HuH-7 (cell line): Measurements from ENCODE around the gene GSG1L.

Experiments used
- DNase-seq: peaks from one replicate; pipeline ENCODE4 v3.0.0; 2011; ENCODE audit warnings: low spot score

GSG1L gene

GRCh38 chr16:28063591-28064061 lies at the start of gene GSG1L:
Gene GSG1L (minus strand): TSS chr16:28063714. CDS start chr16:28063424, 290 bp downstream.
- DNase-seq, result no peak

GRCh38 chr16:28112908-28113307 lies 49.4 kb upstream of the GSG1L start:
- DNase-seq, result no peak

- DNase-seq, result no peak
Measured at GRCh38 chr16:28110977-28111376, 47.5 kb upstream of the GSG1L start.

GRCh38 chr16:28110479-28110878 lies 47.0 kb upstream of the GSG1L start:
- no peak for DNase-seq

GRCh38 chr16:28110074-28110473 lies 46.6 kb upstream of the GSG1L start:
- DNase-seq, result no peak

GRCh38 chr16:28108590-28109247 lies 45.2 kb upstream of the GSG1L start:
- DNase-seq, result no peak

- no peak for DNase-seq
Measured at GRCh38 chr16:28107232-28107631, 43.7 kb upstream of the GSG1L start.

- no peak for DNase-seq
Measured at GRCh38 chr16:28106467-28107215, 43.1 kb upstream of the GSG1L start.

- DNase-seq, result no peak
Measured at GRCh38 chr16:28105954-28106353, 42.4 kb upstream of the GSG1L start.

- DNase-seq, result no peak
Measured at GRCh38 chr16:28105297-28105696, 41.8 kb upstream of the GSG1L start.

- no peak for DNase-seq
Measured at GRCh38 chr16:28104404-28104803, 40.9 kb upstream of the GSG1L start.

GRCh38 chr16:28103516-28104170 lies 40.1 kb upstream of the GSG1L start:
- no peak for DNase-seq

GRCh38 chr16:28101533-28101890 lies 38.0 kb upstream of the GSG1L start:
- no peak for DNase-seq

- no peak for DNase-seq
Measured at GRCh38 chr16:28100810-28101532, 37.5 kb upstream of the GSG1L start.

GRCh38 chr16:28098959-28099945 lies 35.7 kb upstream of the GSG1L start:
- DNase-seq, result no peak

GRCh38 chr16:28098171-28098958 lies 34.9 kb upstream of the GSG1L start:
- DNase-seq, result no peak

GRCh38 chr16:28096983-28097899 lies 33.7 kb upstream of the GSG1L start:
- DNase-seq, result no peak

- DNase-seq, result no peak
Measured at GRCh38 chr16:28093385-28093725, 29.8 kb upstream of the GSG1L start.

GRCh38 chr16:28092721-28093384 lies 29.3 kb upstream of the GSG1L start:
- no peak for DNase-seq
